Panc1 (cell line): ENCODE measurements around the gene ZCCHC24. TPM values are rescaled to one million over a fixed set of nuclear protein-coding genes. Genes with fewer than 3 reads are reported as not detected.

ENCODE experiments used
- ATAC-seq: fragments of 200-7000 bp; cut with Tn5 transposase; 2 replicates; pipeline ENCODE4 v1.9.1; 2020; ENCODE audit warnings: mild to moderate bottlenecking, moderate library complexity
- BruUV-seq: library from RNA; stranded (reverse); fragments of 400-500 nt; replicated peaks from 2 replicates; lab custom pipeline; 2021; lab: Mats Ljungman, UMichigan
- CTCF ChIA-PET: fragments of 300-600 bp; sonication (Branson Sonifier 250); formaldehyde crosslinking; loops from one replicate; lab custom pipeline; 2022; ENCODE audit warnings: antibody characterized with exemption; lab: Charles Lee
- POLR2A ChIA-PET: fragments of 300-600 bp; sonication (Branson Sonifier 250); formaldehyde crosslinking; loops from one replicate; lab custom pipeline; 2022; ENCODE audit warnings: antibody characterized with exemption; lab: Charles Lee
- DNase-seq: peaks from one replicate; pipeline ENCODE4 v3.0.0-alpha.2; 2010; ENCODE audit warnings: low read depth, low spot score
- H3K27ac ChIP-seq: 2 replicates; pipeline ENCODE4 v1.5.1; 2011; ENCODE audit warnings: mild to moderate bottlenecking, low read length, inconsistent platforms
- H3K27me3 ChIP-seq: fragments of 200-500 bp; sonication (Bioruptor generic); 2 replicates; pipeline ENCODE4 v1.6.0; 2014; ENCODE audit warnings: low read length, inconsistent platforms; ENCODE audit not compliant: control insufficient read depth, insufficient read depth
- H3K36me3 ChIP-seq: fragments of 200-500 bp; sonication (Bioruptor generic); 2 replicates; pipeline ENCODE4 v1.5.1; 2014; ENCODE audit warnings: inconsistent platforms, mild to moderate bottlenecking, low read length, moderate library complexity; ENCODE audit not compliant: control insufficient read depth, insufficient read depth
- H3K4me1 ChIP-seq: 2 replicates; pipeline ENCODE4 v1.5.1; 2011; ENCODE audit warnings: inconsistent platforms, mild to moderate bottlenecking, low read length, moderate library complexity; ENCODE audit not compliant: control insufficient read depth, insufficient read depth
- H3K4me3 ChIP-seq, 2 experiments: 2 replicates each; pipeline ENCODE4 v1.5.1; 2011 to 2012; ENCODE audit warnings: low read depth in 2 of 2, low read length in 2 of 2, mild to moderate bottlenecking in 2 of 2, inconsistent platforms in 1 of 2, moderate library complexity in 1 of 2
- H3K9me3 ChIP-seq: fragments of 200-500 bp; sonication (Bioruptor generic); 2 replicates; pipeline ENCODE4 v1.5.1; 2014; ENCODE audit warnings: low read depth, mild to moderate bottlenecking, inconsistent platforms, low read length, moderate library complexity; ENCODE audit not compliant: control insufficient read depth, insufficient read depth
- POLR2AphosphoS5 ChIP-seq: IDR thresholded peaks from 2 replicates; pipeline ENCODE4 v1.6.1; 2012; ENCODE audit warnings: mild to moderate bottlenecking, low read depth, low read length, moderate library complexity
- REST ChIP-seq, 2 experiments: IDR thresholded peaks; 2 replicates each; pipeline ENCODE4 v1.6.1; 2011 to 2012; ENCODE audit warnings: low read depth in 2 of 2, control low read depth in 1 of 2, low read length in 1 of 2, mild to moderate bottlenecking in 1 of 2, moderate library complexity in 1 of 2; ENCODE audit not compliant: insufficient read depth in 1 of 2
- SIN3A ChIP-seq: IDR thresholded peaks from 2 replicates; pipeline ENCODE4 v1.6.1; 2012; ENCODE audit warnings: low read depth, mild to moderate bottlenecking, low read length, moderate library complexity, borderline replicate concordance; ENCODE audit not compliant: insufficient read depth
- TCF7L2 ChIP-seq: IDR thresholded peaks from 2 replicates; pipeline ENCODE4 v1.6.1; 2011; ENCODE audit warnings: mild to moderate bottlenecking, low read depth, low read length, inconsistent platforms
- in situ Hi-C: cut with HindIII; loops from 2 replicates; pipeline ENCODE4 v1.10.0; 2016; ENCODE audit warnings: low sequenced_read_pairs, low pct_unique_long_range_greater_than_20kb
- intact Hi-C: fragments of 100-400 bp; cut with micrococcal nuclease; formaldehyde crosslinking; loops from one replicate; pipeline ENCODE4 v1.10.0; 2022; ENCODE audit not compliant: unreplicated experiment
- total RNA-seq: library from RNA; stranded (reverse); gene quantifications from one replicate; pipeline ENCODE4 v1.2.1, GENCODE V29; 2021; ENCODE audit not compliant: unreplicated experiment
- TF ChIP-seq, protein P1 (sequence below): fragments of 450-650 bp; IDR thresholded peaks from 2 replicates; pipeline ENCODE4 v1.5.1; 2017; ENCODE audit warnings: mild to moderate bottlenecking

ZCCHC24 gene
- total RNA-seq, 1 experiment from 2014 or later = 7.8 TPM

DNA sequence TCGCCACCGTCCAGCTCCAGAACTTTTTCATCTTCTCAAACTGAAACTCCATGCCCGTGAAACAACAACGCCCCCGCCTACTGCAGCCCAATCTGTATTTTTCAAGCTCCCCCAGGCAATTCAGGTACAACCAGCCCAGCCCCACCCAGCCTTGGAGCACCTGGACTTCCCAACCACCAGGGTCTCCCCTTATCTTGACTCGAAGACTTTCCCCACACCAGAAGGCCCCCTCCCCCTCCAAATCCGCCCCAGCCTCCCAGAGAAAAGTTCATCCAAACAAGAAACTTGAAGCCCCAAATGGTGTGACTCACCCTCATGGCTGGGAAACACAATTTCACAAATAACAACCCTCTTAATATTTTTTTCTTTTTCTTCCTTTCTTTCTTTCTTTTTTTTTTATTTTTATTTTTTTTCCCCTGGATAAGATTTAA lies 10.6 kb downstream of the ZCCHC24 start:
- Histone ChIP-seq H3K4me3 (no peak overlapping the region), H3K27me3 (no peaks in the 10 kb centered on the region), H3K4me1 (peaks cover 8% of the 10 kb centered on the region), H3K27ac (no peak overlapping the region), H3K9me3 (no peaks in the 10 kb centered on the region), H3K36me3 (no peaks in the 10 kb centered on the region)
- ATAC-seq (no peak), DNase-seq (no peak)
- ChIA-PET POLR2A (no interaction called here), CTCF (no interaction called here)
- intact Hi-C loops = no loop called here
- no TSS peak for BruUV-seq
- in situ Hi-C loops = no loop called here
- TF ChIP-seq, protein P1, sequence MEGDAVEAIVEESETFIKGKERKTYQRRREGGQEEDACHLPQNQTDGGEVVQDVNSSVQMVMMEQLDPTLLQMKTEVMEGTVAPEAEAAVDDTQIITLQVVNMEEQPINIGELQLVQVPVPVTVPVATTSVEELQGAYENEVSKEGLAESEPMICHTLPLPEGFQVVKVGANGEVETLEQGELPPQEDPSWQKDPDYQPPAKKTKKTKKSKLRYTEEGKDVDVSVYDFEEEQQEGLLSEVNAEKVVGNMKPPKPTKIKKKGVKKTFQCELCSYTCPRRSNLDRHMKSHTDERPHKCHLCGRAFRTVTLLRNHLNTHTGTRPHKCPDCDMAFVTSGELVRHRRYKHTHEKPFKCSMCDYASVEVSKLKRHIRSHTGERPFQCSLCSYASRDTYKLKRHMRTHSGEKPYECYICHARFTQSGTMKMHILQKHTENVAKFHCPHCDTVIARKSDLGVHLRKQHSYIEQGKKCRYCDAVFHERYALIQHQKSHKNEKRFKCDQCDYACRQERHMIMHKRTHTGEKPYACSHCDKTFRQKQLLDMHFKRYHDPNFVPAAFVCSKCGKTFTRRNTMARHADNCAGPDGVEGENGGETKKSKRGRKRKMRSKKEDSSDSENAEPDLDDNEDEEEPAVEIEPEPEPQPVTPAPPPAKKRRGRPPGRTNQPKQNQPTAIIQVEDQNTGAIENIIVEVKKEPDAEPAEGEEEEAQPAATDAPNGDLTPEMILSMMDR = no peak
- TF ChIP-seq SIN3A (no peak), POLR2AphosphoS5 (no peak), REST (IDR thresholded peaks at IDR 0.05; ENCODE audit: insufficient read depth in 1 of 2, low read depth in 2 of 2, low read length in 1 of 2) (no peak), TCF7L2 (no peak)

GRCh38 chr10:79434223-79434687 lies 11.2 kb downstream of the ZCCHC24 start:
- Histone ChIP-seq H3K9me3 (no peaks in the 10 kb centered on the region), H3K27ac (no peak overlapping the region), H3K4me3 (no peak overlapping the region), H3K36me3 (no peaks in the 10 kb centered on the region), H3K27me3 (no peaks in the 10 kb centered on the region), H3K4me1 (peaks cover 8% of the 10 kb centered on the region)
- TF ChIP-seq POLR2AphosphoS5 (no peak), SIN3A (no peak)
- TF ChIP-seq, protein P1 = no peak
- intact Hi-C loops = no loop called here
- no TSS peak for BruUV-seq
- POLR2A ChIA-PET = no interaction called here
- no peak for DNase-seq
- in situ Hi-C loops = no loop called here
- no peak for ATAC-seq
- CTCF ChIA-PET = no interaction called here
